GM18873 (cell line): ENCODE results near the gene GPR158.

ENCODE experiments used
- ATAC-seq: cut with Tn5 transposase; IDR thresholded peaks from one replicate; pipeline ENCODE4 v1.9.1; 2021; ENCODE audit warnings: mild to moderate bottlenecking, moderate library complexity, moderate number of reproducible peaks; ENCODE audit not compliant: unreplicated experiment, low FRiP score

GPR158 gene

GRCh38 chr10:25384618-25385017 is 209.8 kb downstream of the GPR158 start:
- ATAC-seq, result no peak

GRCh38 chr10:25388188-25388861 is 213.5 kb downstream of the GPR158 start:
- no peak for ATAC-seq

DNA sequence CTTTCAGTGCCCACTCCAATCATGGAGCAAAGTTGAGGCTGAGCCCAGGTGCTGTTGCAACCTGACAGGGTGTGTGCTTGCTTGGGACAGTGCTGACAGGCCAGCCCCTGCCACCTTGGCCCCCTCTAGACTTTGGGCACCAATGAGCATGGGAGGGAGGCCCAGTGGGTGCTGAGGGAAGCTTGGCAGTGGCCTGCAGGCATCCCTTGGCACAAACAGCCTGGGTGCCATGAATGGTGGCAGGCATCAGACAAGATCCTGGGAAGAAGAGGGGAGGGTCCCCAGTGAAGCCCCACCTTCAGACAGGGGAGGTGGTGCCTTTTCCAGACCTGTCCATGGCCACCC is 214.0 kb downstream of the GPR158 start:
- ATAC-seq, result no peak

- no peak for ATAC-seq
These were observed 215.9 kb downstream of the GPR158 start for GRCh38 chr10:25390733-25391132.

DNA sequence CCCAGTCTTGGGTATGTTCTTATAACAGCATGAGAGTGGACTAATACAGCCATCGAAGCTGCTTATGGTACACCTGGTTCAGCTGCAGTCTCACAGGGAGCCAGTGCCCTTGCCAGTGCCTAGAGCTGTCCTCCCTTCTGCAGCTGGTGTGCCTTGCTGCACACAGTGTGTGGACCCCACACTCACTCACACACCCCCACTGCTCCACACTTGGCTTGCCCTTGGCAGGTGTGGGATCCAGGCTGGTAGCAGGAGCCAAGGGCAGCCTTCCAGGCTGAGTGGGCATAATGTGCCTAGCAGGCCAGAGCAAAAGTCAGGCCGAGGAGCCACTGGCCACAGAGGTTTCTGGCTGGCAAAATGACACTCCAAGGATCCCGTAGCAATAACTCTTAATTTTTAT is 217.3 kb downstream of the GPR158 start:
- ATAC-seq, result no peak

DNA sequence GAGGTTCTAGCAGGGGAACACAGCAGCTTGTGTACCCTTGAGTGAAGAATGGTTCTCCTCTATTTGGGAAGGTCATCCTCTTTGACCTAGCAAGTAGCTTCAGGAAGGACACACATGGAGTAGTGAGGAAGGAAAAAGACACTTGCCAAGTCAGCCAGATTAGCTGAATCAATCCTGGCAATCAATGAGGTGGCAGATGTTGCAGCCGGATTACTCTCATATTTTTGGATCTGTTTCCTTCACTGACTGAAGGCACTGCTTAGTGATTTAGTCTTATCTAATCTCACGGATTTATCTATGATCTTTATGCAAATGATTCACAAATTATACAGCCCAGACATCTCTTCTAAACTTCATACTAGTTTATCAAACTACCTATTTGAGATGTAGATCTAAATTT is 218.8 kb downstream of the GPR158 start:
- no peak for ATAC-seq

GRCh38 chr10:25398680-25399079 is 223.9 kb downstream of the GPR158 start:
- ATAC-seq, result no peak

- no peak for ATAC-seq
These were observed 231.1 kb downstream of the GPR158 start for GRCh38 chr10:25405871-25406270.

GRCh38 chr10:25417611-25418010 is 242.8 kb downstream of the GPR158 start:
- ATAC-seq, result no peak

- no peak for ATAC-seq
These were observed 251.0 kb downstream of the GPR158 start for GRCh38 chr10:25425776-25426175.

DNA sequence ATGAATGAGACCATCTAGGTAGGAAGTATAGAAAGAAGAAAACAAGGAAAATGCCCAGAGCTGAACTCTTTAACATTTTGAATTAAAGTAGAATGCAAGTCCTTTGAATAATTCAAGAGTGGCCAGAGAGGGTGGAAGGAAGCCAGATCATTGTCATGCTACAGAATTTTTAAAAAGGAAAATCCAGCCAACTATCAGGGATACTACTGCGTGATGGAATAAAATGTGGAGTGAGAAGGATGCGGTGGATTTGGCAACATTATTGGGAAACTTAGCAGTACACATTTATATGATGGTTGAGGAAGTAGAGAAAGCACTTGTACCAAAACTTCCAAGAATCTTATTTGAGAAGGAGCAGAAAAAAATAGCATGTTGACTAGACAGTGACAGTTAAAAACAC is 261.6 kb downstream of the GPR158 start:
- no peak for ATAC-seq

DNA sequence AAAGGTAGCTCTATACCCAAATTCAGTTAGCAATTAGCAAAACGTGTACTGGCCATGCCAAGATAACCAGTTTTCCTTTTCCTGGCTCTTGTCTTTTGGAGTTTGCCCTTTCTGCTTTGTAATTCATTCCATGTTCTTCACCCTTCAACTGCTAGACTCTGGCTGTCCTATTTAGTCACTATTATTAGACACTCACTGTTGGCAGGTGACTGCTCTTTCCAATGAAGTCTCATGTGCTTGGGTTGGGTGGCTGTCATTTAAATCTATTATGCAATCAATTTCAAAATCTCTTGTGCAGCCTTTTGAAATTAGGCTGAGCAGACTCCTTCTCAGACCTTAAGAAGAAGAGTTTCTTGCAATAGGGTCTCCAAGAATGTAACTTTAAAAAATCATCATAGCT is 266.5 kb downstream of the GPR158 start:
- ATAC-seq, result no peak

DNA sequence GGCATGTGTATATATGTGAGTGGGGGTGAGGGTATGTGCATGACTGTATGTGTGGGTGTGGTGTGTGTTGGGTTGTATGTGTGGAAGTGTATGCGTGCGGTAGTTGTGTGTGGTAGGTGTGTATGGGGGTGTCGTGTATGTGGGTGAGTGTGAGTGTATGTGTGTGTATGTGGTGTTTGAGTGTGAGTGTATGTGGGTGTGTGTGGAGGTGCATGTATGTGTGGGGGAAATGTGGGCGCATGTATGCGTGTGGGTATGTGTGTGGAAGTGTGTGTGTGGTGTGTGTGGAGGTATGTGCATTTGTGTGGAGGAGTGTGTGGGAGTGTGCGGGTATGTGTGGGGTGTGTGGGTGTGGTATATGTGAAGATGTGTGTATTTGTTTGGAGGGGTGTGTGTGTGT is 269.5 kb downstream of the GPR158 start:
- no peak for ATAC-seq

DNA sequence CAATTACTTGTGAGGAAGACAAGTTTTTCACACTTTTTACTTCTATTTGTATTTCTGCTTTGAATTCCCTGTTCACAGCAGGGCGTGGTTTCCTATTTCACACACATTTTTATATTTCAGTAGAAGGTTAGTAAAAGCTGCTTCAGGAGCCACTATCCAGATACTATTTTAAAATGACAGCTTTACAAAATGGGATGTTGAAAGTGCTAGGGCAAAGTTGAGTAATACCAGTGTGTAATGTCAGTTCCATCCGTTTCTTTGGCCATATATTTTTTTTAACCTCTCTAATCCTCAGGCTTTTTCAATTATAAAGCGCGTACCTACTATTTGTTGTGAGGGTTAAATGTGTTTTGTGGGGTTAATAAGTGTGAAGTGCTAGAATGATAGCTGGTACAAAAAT is 276.6 kb downstream of the GPR158 start:
- ATAC-seq, result no peak

DNA sequence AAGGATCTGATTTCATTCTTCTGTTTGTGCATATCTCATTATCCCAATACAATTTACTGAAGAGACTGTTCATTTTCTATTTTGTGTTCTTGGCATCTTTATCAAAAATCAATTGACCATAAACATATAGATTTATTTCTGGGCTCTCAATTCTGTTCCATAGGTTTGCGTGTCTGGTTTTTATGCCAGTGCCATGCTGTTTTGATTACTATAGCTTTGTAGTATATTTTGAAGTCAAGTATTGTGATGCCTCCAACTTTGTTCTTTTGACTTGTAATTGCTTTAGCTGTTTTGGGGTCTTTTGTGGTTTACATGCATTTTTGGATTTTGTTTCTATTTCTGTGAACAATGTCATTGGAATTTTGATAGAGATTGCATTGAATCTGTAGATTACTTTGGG is 278.8 kb downstream of the GPR158 start:
- no peak for ATAC-seq

DNA sequence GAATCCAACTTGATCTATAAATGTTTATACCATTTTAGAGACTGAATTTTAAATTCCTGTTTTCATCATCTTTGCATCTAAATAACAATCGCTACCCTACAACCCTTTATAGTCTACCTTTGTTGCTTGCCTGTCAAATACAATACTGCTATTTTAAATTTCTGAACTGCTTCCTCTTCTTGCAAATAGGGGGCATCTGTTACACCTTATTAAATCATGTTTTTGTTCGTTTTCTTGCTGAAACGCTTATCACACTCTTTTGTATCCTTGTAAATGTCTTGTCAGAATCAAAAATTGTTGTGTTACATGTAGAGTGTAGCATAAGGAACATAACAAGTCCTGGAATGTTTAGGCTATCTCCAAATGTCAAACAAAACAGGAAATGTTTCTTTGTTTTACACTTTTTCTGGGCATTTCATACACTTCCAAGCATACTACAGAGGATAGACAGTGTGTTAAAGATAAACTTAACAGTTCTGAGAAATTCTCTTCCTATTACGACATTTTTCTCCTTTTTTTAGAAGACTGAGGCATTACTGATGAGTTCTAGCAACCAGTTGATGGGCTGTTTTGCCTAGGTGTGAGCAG is 281.3 kb downstream of the GPR158 start:
- ATAC-seq, result no peak

DNA sequence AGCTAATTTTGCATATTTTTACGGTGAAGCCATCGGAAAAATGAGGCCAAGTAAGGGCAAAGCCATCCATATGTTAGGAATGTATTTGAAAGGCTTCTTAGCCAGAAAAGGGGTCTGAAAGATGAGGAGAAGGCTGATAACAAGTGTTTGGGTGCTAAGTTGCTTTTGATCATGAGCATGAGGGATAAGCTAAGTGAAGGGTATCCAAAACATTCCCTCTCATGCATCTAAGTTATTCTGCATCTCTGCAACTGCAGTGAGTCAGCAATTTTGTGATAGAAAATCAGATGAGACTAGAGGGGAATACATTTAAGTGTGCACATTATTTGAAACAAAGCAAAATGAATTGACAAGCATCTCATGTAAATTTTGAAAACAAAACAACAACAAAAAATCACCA is 282.8 kb downstream of the GPR158 start:
- no peak for ATAC-seq

DNA sequence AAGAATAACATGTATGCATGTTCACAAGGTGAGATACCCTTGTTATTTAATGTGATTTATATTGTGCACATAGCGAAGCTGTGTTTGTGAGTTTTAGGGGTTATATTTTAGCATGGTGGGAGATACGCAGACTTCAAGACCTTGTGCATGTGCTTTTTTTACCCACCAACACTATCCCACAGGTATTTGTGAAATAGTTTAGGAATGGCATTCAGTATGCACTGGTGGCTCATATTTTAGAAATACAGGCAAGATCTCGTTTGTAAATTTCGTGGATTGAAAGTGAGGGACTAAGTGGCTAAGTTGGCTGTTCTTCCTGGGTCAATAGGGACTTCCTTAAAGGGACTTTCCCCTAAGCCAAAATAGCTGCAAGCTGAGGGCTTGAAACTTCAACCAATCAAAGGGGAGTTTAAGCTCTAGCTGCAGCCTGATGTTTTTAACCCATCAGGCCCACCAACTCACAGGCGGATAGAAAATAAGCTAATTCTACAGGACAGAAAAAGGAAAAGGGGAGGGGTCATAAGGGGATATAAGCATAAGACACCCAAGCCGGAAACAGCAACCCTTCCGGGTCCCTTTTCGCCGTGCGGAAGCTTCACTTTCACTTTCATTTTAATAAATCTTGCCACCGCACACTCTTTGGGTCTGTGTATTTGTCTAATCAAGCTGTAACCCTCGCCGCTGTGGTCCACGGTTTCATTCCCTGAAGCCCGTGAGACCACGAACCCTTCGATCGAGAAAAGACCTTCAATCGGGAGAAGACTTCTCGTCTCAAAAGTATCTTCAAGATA is 291.0 kb downstream of the GPR158 start:
- ATAC-seq, result no peak

GRCh38 chr10:25467881-25468280 is 293.1 kb downstream of the GPR158 start:
- ATAC-seq, result no peak

GRCh38 chr10:25481467-25481866 is 306.7 kb downstream of the GPR158 start:
- ATAC-seq, result no peak

GRCh38 chr10:25483999-25484398 is 309.2 kb downstream of the GPR158 start:
- no peak for ATAC-seq

- no peak for ATAC-seq
These were observed 312.5 kb downstream of the GPR158 start for GRCh38 chr10:25487266-25487665.
